GM10847 (cell line): ENCODE measurements around the gene PRLR.

ENCODE experiments used
- POLR2A ChIP-seq: IDR thresholded peaks from 2 replicates; pipeline ENCODE4 v1.6.1; 2011; ENCODE audit not compliant: insufficient read length; ENCODE audit errors: extremely low read depth

Gene PRLR

DNA sequence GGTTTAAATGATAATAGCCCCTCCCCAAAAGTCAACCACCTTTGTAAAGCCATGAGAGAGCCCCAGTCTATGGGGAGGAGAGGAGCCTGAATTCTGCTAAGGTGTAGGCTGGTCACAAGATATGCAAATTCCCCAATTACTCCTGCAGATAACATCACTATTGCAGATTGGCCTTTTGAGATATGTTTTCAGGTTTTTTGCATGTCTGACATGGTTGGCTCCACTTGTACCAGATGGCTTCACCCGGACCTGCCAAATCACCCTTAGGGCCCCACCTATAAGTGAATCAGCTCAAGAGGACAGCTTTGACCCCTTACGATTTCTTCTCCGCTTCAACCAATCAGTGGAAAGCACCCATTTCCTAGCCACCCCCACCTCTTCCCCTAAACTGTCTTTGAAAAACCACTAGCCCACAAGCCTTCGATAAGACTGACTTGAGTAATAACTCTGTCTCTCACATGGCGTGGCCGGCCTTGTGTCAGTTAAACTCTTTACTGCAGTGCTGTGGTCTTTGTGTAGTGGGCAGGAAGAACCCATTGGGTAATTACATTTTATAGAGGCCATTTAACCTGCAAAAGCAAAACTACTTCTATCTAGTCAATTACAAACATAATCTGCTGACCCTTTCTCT lies 69.7 kb downstream of the PRLR start:
- no peak for TF ChIP-seq POLR2A

GRCh38 chr5:35159370-35159742 lies 70.9 kb downstream of the PRLR start:
- no peak for TF ChIP-seq POLR2A

DNA sequence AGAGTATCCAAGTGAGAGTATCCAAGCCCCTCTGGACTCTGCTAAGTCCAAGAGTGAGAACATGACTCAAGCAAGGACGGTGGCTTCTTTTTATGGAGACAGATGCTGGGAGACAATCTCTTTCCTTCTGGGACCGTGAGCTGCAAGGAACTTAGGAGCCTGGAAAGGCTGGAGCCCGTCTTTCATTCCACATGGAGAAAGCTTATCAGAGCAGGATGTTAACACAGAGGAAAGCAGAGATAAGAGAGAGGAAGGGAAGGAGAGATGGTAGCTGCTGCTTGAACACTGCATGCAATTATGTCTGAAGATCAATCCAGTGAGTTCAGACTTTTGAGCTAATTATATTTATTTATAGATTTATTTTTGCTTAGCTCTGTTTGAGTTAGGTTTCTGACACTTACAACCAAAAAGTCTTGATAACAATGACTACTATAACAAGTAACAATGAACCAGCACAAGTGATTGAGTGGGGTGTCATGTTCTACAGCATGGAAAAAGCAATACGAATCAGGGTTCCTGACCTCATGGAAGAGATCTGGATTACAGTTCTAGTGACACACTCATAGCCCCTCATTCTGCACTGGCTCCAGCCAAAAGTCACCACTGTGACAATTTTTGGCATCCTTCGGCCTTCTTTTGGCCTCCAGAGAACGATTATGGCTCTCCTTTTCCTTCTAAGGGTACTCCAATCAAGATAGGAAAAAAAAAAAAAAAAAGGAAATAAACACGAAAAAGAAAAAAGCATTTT lies 71.5 kb downstream of the PRLR start:
- no peak for TF ChIP-seq POLR2A

- no peak for TF ChIP-seq POLR2A
These were observed 72.1 kb downstream of the PRLR start for GRCh38 chr5:35158204-35158603.

DNA sequence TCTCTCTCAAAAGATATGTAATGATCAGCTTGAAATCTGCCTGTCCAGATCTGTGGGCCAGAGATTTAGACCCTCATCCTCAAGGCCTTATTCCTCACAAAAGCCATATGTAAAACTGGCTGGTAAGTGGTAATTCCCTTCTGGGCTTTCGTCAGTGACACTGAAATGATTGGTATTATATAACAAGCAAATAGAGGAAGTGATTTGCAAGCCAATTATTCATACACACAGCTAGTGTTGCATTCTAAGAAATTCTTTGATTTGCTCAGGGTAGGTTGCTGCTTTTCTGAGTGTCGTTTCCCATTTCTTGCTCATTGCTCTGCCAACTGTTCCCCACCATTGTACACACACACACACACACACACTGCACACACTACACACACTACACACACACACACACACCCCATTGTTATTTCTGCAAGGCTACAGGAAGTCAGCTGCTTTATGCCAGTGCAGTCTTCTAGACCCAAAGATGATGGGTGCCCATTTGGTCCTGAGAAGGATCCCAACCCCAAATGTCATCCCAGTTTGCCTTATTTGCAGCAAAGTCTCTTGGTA lies 76.8 kb downstream of the PRLR start:
- no peak for TF ChIP-seq POLR2A

GRCh38 chr5:35152733-35153132 lies 77.6 kb downstream of the PRLR start:
- TF ChIP-seq POLR2A = no peak

DNA sequence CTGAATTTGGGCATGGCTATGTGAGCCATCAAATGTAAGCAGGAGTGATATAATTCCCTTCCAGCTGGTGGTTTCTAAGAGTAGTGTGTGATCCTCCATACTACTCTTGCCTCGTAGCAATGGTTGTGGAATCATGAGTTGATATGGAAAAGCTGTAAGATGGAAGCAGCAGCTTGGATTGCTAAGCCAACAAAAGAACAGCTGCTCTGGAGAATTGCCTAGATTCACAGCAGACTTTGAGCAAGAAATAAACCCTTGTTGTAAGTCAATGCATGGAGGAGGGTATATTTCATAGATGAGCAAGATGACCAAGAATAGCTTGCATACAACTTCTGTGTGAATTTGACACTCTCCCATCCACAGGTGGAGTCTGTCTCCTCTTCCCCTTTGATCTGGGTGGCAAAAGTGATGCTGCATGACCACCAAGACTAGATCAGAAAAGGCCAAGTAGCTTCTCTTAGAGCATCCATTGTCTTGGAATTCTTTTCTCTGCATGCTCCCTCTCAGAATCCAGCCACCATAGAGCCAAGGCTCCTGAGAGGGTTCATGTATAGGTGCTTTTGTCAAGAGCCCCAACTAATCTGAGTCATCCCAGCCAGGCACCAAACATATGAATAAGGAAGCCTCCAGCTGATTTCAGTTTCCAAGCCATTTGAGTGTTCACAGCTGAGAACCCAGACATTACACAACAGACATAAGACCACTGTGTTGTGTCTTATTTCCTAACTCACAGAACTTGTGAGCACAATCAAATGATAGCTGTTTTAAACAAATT lies 79.0 kb downstream of the PRLR start:
- no peak for TF ChIP-seq POLR2A

DNA sequence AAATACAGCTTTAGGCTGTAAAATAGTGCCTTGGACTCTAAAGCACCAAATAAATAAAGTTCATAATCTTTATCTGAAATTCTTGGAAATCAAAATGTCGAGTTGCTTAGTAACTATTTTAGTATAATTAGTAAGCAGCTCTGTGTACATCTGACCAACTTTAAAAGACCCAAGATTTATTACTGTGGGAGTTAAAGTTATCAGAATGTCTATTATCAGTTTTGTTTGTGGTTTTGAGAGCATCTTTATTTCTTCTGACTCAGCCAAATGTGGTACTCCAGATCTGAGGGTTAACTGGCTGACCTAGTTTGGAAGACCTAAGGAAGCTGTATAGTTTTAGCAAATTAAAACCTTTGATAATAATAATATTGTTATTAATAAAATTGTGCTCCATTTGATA lies 81.2 kb downstream of the PRLR start:
- no peak for TF ChIP-seq POLR2A

DNA sequence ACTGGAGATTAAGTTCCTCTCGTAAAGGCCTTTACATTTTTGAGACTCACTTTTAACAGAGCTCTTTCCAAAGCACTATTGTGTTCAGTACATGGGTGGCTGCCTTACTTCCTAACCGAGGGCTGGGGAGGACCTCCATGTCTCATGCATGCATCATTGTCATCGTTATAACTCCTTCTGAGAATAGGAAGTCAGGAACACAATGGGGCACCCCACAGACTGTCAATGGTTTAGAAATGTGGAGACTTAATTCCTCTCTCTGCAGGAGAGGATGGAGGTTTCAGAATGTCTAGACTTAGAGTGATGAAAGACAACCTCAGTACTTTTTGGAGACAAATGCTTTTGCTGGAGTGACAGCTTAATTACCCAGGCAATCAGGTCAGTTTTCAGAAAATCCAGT lies 83.9 kb downstream of the PRLR start:
- no peak for TF ChIP-seq POLR2A

DNA sequence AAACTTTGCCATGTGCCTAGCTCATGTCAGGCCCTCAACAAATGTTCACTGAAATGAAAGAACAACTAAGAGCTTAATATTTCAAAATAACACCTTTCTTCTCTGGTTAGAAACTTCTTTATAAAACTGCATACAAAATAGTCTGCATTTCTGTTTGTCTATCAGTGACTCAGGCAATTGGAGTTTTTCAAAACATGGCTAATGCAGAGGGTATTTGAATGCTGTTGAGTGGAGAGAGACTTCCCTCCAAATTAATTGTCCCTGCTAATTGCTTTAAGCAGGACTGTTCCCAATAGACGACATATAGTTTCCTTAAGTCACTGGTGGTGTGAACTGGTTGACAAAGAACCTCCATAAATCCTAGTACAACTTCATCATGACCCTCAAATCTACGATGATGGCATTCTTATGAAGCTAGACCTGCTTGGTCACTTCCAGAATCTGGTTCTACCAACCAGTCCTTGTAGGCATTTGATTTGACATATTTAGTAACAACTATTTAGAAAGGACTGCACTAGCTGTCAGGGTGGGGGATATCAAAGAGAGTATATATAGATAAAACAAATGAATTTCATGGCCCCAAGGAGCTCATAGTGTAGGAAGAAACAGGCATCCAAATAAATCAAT lies 84.5 kb downstream of the PRLR start:
- no peak for TF ChIP-seq POLR2A

GRCh38 chr5:35145012-35145411 lies 85.3 kb downstream of the PRLR start:
- TF ChIP-seq POLR2A = no peak

DNA sequence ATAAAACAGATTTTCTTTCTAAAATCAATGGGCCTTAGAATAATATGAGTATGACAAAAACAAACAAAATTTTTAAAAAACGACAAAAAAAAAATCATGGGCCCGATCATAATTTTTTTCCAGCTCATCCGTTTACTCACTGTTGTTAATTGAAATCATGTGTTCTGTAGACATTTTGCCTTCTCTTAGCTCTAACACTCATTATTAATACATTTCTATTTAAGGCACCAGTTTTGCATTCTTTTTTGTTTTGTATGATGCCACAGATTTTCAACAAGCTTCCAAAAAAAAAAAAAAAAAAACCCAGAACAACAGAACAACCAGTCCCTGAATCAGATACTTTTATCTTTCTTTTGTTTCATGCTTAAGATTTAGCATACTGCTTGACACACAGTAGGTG lies 86.4 kb downstream of the PRLR start:
- TF ChIP-seq POLR2A = no peak

DNA sequence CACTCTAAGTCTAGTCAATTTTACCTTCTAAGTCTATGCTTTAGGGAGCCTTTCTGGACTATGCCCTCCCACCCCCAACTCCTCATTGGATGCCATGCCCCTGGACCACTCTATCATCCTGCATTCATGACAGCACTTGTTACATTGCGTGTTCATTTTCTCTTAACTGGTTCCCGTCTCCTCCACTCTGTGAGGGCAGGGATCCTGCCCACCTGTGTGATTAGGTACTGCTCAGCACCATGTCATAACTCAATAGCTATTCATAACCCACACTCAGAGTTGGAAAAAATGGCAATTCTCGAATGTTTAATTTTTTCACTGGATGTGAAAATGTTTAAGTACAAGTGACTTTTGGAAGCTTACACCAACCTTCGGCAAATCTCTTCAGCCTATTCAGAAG lies 88.5 kb downstream of the PRLR start:
- no peak for TF ChIP-seq POLR2A

- no peak for TF ChIP-seq POLR2A
These were observed 92.1 kb downstream of the PRLR start for GRCh38 chr5:35138232-35138631.

GRCh38 chr5:35136386-35136785 lies 93.9 kb downstream of the PRLR start:
- TF ChIP-seq POLR2A = no peak
